CD4-positive, alpha-beta T cell (primary cell): Measurements from ENCODE around the gene MBD3L3. TPM values are rescaled to one million over a fixed set of nuclear protein-coding genes. Genes with fewer than 3 reads are reported as not detected.
"Not testable (repeated sequence)": the region's sequence is repeated elsewhere in the genome, so short reads cannot be mapped to it uniquely, and the experiment has no call there.

ENCODE experiments used
- ATAC-seq: fragments of 200-7000 bp; cut with Tn5 transposase; one replicate; pipeline ENCODE4 v1.10.0; 2022; ENCODE audit warnings: mild to moderate bottlenecking; ENCODE audit not compliant: poor library complexity
- CTCF ChIA-PET: fragments of 350-600 bp; sonication (Branson Sonifier 250); formaldehyde crosslinking; loops from one replicate; lab custom pipeline; 2021; ENCODE audit warnings: antibody characterized with exemption, inconsistent platforms; lab: Charles Lee
- POLR2A ChIA-PET: fragments of 350-600 bp; sonication (Branson Sonifier 250); formaldehyde crosslinking; loops from one replicate; lab custom pipeline; 2021; ENCODE audit warnings: antibody characterized with exemption, inconsistent platforms; lab: Charles Lee
- DNase-seq, 14 experiments: peaks; one replicate each; pipeline ENCODE4 v3.0.0-alpha.2; 2013 to 2020; ENCODE audit warnings: mixed read lengths in 2 of 14
- H3K27ac ChIP-seq, 2 donors: one replicate each; pipeline versions ENCODE4 v1.5.1 to v1.7.0; 2013; ENCODE audit warnings: low read length in 2 of 2, low read depth in 1 of 2, mild to moderate bottlenecking in 1 of 2
- H3K27me3 ChIP-seq, 2 experiments: 1 replicate in 1 of 2; 2 replicates in 1 of 2; pipeline versions ENCODE4 v1.6.1 to v1.7.0; 2013; ENCODE audit warnings: low read length in 2 of 2, control low read depth in 1 of 2, mild to moderate bottlenecking in 1 of 2, moderate library complexity in 1 of 2; ENCODE audit not compliant: insufficient read depth in 2 of 2, control insufficient read depth in 1 of 2
- H3K36me3 ChIP-seq: one replicate; pipeline ENCODE4 v1.6.1; 2013; ENCODE audit warnings: low read length, control low read depth; ENCODE audit not compliant: insufficient read depth
- H3K4me1 ChIP-seq: one replicate; pipeline ENCODE4 v1.6.1; 2013; ENCODE audit warnings: low read length, control low read depth; ENCODE audit not compliant: insufficient read depth
- H3K4me3 ChIP-seq: one replicate; pipeline ENCODE4 v1.5.1; 2013; ENCODE audit warnings: mild to moderate bottlenecking, low read length, moderate library complexity
- H3K9me3 ChIP-seq, 2 experiments: 1 replicate in 1 of 2; 2 replicates in 1 of 2; pipeline versions ENCODE4 v1.6.1 to v1.7.0; 2013; ENCODE audit warnings: low read length in 2 of 2, mild to moderate bottlenecking in 2 of 2, control low read depth in 1 of 2, moderate library complexity in 1 of 2; ENCODE audit not compliant: control insufficient read depth in 1 of 2, insufficient read depth in 1 of 2
- H3K27ac Mint-ChIP-seq: one replicate; pipeline ENCODE4 v1.8.0; 2020; ENCODE audit warnings: mixed read lengths
- H3K27me3 Mint-ChIP-seq: one replicate; pipeline ENCODE4 v1.8.0; 2021; ENCODE audit warnings: mixed read lengths
- H3K36me3 Mint-ChIP-seq: one replicate; pipeline ENCODE4 v1.8.0; 2021; ENCODE audit warnings: low read depth, mixed read lengths
- H3K4me1 Mint-ChIP-seq: one replicate; pipeline ENCODE4 v1.8.0; 2021; ENCODE audit warnings: low read depth, mixed read lengths
- H3K4me3 Mint-ChIP-seq: one replicate; pipeline ENCODE4 v1.8.0; 2020; ENCODE audit warnings: mild to moderate bottlenecking, mixed read lengths
- H3K9me3 Mint-ChIP-seq: one replicate; pipeline ENCODE4 v1.8.0; 2020; ENCODE audit warnings: mixed read lengths
- CTCF ChIP-seq: fragments of 200-600 bp; IDR thresholded peaks from one replicate; pipeline ENCODE4 v1.8.0; 2022; ENCODE audit warnings: antibody characterized with exemption, mild to moderate bottlenecking
- intact Hi-C, 2 experiments: fragments of 100-400 bp; cut with DNase I in 1 of 2; cut with micrococcal nuclease in 1 of 2; formaldehyde crosslinking; loops; one replicate each; pipeline versions ENCODE4 v1.15.1 to v1.9.0; 2023 to 2025; cut with DNase I, micrococcal nuclease
- total RNA-seq, 174 experiments: library from RNA in 2 of 174; stranded (reverse) in 2 of 174; gene quantifications; one replicate each; pipeline ENCODE4 v1.2.3 and lab custom pipeline; 2021 to 2026

Gene MBD3L3
- total RNA-seq, 2 experiments from 2014 or later: not detected

- H3K36me3 ChIP-seq: peaks cover 24% of the 10 kb centered on the region
- Mint-ChIP-seq H3K27ac (peak overlapping the region; percentile 91), H3K27me3 (no peaks in the 10 kb centered on the region), H3K4me1 (peaks cover 21% of the 10 kb centered on the region), H3K36me3 (peaks cover 37% of the 10 kb centered on the region), H3K4me3 (peak overlapping the region; percentile 96), H3K9me3 (no peaks in the 10 kb centered on the region)
- DNase-seq (no peak), ATAC-seq (no peak)
- no peaks in the 10 kb centered on the region for H3K9me3 ChIP-seq
- H3K27ac ChIP-seq: peak overlapping the region in 1 of 2 donors; percentile 32
- POLR2A ChIA-PET: interaction anchor here (0.6 to 3.1 kb wide), 29 partner anchors 12 to 1348 kb away, joined by 3 to 55 read pairs (median 4); partner anchors contain the start of genes ALKBH7, ARHGEF18, CATSPERD and GPR108
- CTCF ChIA-PET: interaction anchor here (0.9 to 1.2 kb wide), 2 partner anchors 34 to 332 kb away, joined by 3 read pairs; no protein-coding TSS in a partner anchor
- peaks cover 21% of the 10 kb centered on the region for H3K4me1 ChIP-seq
- no peaks in the 10 kb centered on the region for H3K27me3 ChIP-seq
- intact Hi-C loops: no loop called here
- no peak overlapping the region for H3K4me3 ChIP-seq
- TF ChIP-seq CTCF: no peak
Measured at GRCh38 chr19:7068599-7068998, 10.1 kb upstream of the MBD3L3 start.

GRCh38 chr19:7067716-7068115, 9.2 kb upstream of the MBD3L3 start:
- Mint-ChIP-seq H3K9me3 (no peaks in the 10 kb centered on the region), H3K36me3 (peaks cover 29% of the 10 kb centered on the region), H3K27me3 (no peaks in the 10 kb centered on the region), H3K4me3 (no peak overlapping the region), H3K4me1 (peaks cover 21% of the 10 kb centered on the region), H3K27ac (no peak overlapping the region)
- no peak overlapping the region for H3K27ac ChIP-seq
- ChIA-PET POLR2A (interaction anchor here (3.1 kb wide), 1 partner anchor 31 kb away, joined by 55 read pairs; no protein-coding TSS in a partner anchor), CTCF (no interaction called here)
- H3K36me3 ChIP-seq: peaks cover 15% of the 10 kb centered on the region
- ATAC-seq (no peak), DNase-seq (no peak)
- H3K4me1 ChIP-seq: peaks cover 21% of the 10 kb centered on the region
- intact Hi-C loops: no loop called here
- TF ChIP-seq CTCF: no peak
- no peak overlapping the region for H3K4me3 ChIP-seq
- no peaks in the 10 kb centered on the region for H3K9me3 ChIP-seq
- H3K27me3 ChIP-seq: no peaks in the 10 kb centered on the region

GRCh38 chr19:7067122-7067521, 8.6 kb upstream of the MBD3L3 start:
- POLR2A ChIA-PET, intact Hi-C loops, H3K9me3 ChIP-seq, H3K27me3 ChIP-seq, H3K4me3 ChIP-seq, CTCF ChIA-PET, ATAC-seq, DNase-seq, H3K27ac Mint-ChIP-seq, H3K27me3 Mint-ChIP-seq, H3K4me3 Mint-ChIP-seq, H3K27ac ChIP-seq, H3K9me3 Mint-ChIP-seq, H3K36me3 ChIP-seq: not testable (repeated sequence)
- peaks cover 23% of the 10 kb centered on the region for H3K36me3 Mint-ChIP-seq
- H3K4me1 Mint-ChIP-seq: peaks cover 15% of the 10 kb centered on the region
- peaks cover 21% of the 10 kb centered on the region for H3K4me1 ChIP-seq
